Measurements from ENCODE around the gene SELENOW.
"Not testable (repeated sequence)": the region's sequence is repeated elsewhere in the genome, so short reads cannot be mapped to it uniquely, and the experiment has no call there.

DNA sequence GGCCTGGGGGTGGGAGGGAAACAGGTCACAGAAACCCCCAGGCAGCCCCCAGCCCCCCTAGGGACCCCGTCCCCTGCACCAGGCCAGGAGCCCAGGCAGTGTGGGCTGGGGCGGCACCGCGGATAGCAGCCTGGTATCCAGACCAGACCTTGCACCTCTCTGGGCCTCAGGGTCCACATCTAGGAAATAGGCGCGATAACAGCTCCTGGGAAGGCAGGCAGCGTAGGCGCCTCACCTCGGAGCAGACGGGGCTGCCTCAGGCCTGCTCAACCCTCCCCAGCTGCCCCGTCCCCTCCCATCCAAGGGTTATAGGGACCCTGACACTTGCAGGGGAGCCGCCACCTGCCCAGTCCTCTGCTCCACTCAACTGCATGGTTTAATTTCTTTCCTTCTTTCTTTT is 25.2 kb downstream of the SELENOW start:
- not testable (repeated sequence) for TF ChIP-seq SIN3A (conservative IDR thresholded peaks at IDR 0.05 in 1 of 2, IDR thresholded peaks at IDR 0.05 in 1 of 2; ENCODE audit: low read depth in 1 of 2, low read length in 2 of 2); SP2 (IDR thresholded peaks at IDR 0.05; ENCODE audit: low read length); BCL11A (IDR thresholded peaks at IDR 0.05; ENCODE audit: low read depth in 2 of 2, low read length in 2 of 2); EP300 (IDR thresholded peaks at IDR 0.05; ENCODE audit: borderline replicate concordance in 1 of 2, low read depth in 2 of 2, low read length in 2 of 2); POLR2A (IDR thresholded peaks at IDR 0.05; ENCODE audit: control extremely low read depth in 1 of 2, low read depth in 2 of 2, low read length in 2 of 2); ZNF274 (IDR thresholded peaks at IDR 0.05; ENCODE audit: borderline replicate concordance, extremely low read depth, low read length); PHF8 (conservative IDR thresholded peaks at IDR 0.05; ENCODE audit: low read depth, low read length); MAFK (IDR thresholded peaks at IDR 0.05; ENCODE audit: low read depth, low read length); JUND (IDR thresholded peaks at IDR 0.05; ENCODE audit: low read length); SIRT6 (IDR thresholded peaks at IDR 0.05; ENCODE audit: low read length); EZH2 (IDR thresholded peaks at IDR 0.05; ENCODE audit: low read depth, low read length, severe bottlenecking)
- TF ChIP-seq, protein P1, sequence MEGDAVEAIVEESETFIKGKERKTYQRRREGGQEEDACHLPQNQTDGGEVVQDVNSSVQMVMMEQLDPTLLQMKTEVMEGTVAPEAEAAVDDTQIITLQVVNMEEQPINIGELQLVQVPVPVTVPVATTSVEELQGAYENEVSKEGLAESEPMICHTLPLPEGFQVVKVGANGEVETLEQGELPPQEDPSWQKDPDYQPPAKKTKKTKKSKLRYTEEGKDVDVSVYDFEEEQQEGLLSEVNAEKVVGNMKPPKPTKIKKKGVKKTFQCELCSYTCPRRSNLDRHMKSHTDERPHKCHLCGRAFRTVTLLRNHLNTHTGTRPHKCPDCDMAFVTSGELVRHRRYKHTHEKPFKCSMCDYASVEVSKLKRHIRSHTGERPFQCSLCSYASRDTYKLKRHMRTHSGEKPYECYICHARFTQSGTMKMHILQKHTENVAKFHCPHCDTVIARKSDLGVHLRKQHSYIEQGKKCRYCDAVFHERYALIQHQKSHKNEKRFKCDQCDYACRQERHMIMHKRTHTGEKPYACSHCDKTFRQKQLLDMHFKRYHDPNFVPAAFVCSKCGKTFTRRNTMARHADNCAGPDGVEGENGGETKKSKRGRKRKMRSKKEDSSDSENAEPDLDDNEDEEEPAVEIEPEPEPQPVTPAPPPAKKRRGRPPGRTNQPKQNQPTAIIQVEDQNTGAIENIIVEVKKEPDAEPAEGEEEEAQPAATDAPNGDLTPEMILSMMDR (IDR thresholded peaks at IDR 0.05; ENCODE audit: control extremely low read depth in 1 of 3, insufficient read depth in 1 of 3, low read depth in 1 of 3, low read length in 3 of 3) = not testable (repeated sequence)

All from H1 (cell line).